NCI-H524 (cell line): Measurements from ENCODE around the gene YES1.
"Not testable (repeated sequence)": the region's sequence is repeated elsewhere in the genome, so short reads cannot be mapped to it uniquely, and the experiment has no call there.

ENCODE experiments used
- DNase-seq, 2 experiments: peaks; one replicate each; lab custom pipeline; 2025; lab: John Stamatoyannopoulos, UW

Gene YES1

GRCh38 chr18:683531-683930 lies 128.5 kb downstream of the YES1 start:
- no peak for DNase-seq

GRCh38 chr18:682833-683232 lies 129.2 kb downstream of the YES1 start:
- DNase-seq: no peak

GRCh38 chr18:682416-682815 lies 129.6 kb downstream of the YES1 start:
- DNase-seq: not testable (repeated sequence)

- DNase-seq: no peak
Measured at GRCh38 chr18:681985-682384, 130.1 kb downstream of the YES1 start.

- DNase-seq: no peak
Measured at GRCh38 chr18:680392-680791, 131.7 kb downstream of the YES1 start.

- DNase-seq: no peak
Measured at GRCh38 chr18:679516-679915, 132.5 kb downstream of the YES1 start.

- no peak for DNase-seq
Measured at GRCh38 chr18:678482-679182, 133.4 kb downstream of the YES1 start.

GRCh38 chr18:677951-678381 lies 134.1 kb downstream of the YES1 start:
- DNase-seq: no peak

GRCh38 chr18:677145-677544 lies 134.9 kb downstream of the YES1 start:
- no peak for DNase-seq

- no peak for DNase-seq
Measured at GRCh38 chr18:676736-677135, 135.3 kb downstream of the YES1 start.

- DNase-seq: no peak
Measured at GRCh38 chr18:676069-676468, 136.0 kb downstream of the YES1 start.

GRCh38 chr18:675307-675706 lies 136.7 kb downstream of the YES1 start:
- DNase-seq: no peak

- no peak for DNase-seq
Measured at GRCh38 chr18:673769-674168, 138.3 kb downstream of the YES1 start.

- no peak for DNase-seq
Measured at GRCh38 chr18:673317-673716, 138.7 kb downstream of the YES1 start.
